KMS-11 (cell line): ENCODE results near the gene AP1M2.

Source experiments
- H2AFZ ChIP-seq: fragments of 200-600 bp; sonication (generic); 2 replicates; pipeline ENCODE4 v1.6.1; 2016; ENCODE audit warnings: antibody characterized with exemption, mixed run types, low read depth
- H3K27ac ChIP-seq: fragments of 200-600 bp; sonication (generic); 2 replicates; pipeline ENCODE4 v1.6.1; 2016; ENCODE audit warnings: mild to moderate bottlenecking, mixed run types
- H3K27me3 ChIP-seq: fragments of 200-600 bp; sonication (generic); 2 replicates; pipeline ENCODE4 v1.6.1; 2017; ENCODE audit warnings: mild to moderate bottlenecking, low read depth, mixed run types, moderate library complexity; ENCODE audit not compliant: insufficient read depth
- H3K36me3 ChIP-seq: fragments of 200-600 bp; sonication (generic); 2 replicates; pipeline ENCODE4 v1.6.1; 2017; ENCODE audit warnings: mild to moderate bottlenecking, mixed run types; ENCODE audit not compliant: insufficient read depth
- H3K4me1 ChIP-seq: fragments of 200-600 bp; sonication (generic); 2 replicates; pipeline ENCODE4 v1.6.1; 2016; ENCODE audit warnings: mild to moderate bottlenecking, low read depth, mixed run types; ENCODE audit not compliant: poor library complexity, severe bottlenecking
- H3K4me2 ChIP-seq: fragments of 200-600 bp; sonication (generic); 2 replicates; pipeline ENCODE4 v1.7.0; 2016; ENCODE audit warnings: mild to moderate bottlenecking, mixed run types
- H3K4me3 ChIP-seq: fragments of 200-600 bp; sonication (generic); IDR thresholded peaks from 2 replicates; pipeline ENCODE4 v1.6.1; 2017; ENCODE audit warnings: low read depth, low read length, mixed read lengths; ENCODE audit not compliant: insufficient read depth
- H3K79me2 ChIP-seq: fragments of 200-600 bp; sonication (generic); 2 replicates; pipeline ENCODE4 v1.6.1; 2016; ENCODE audit warnings: low read depth, mixed run types; ENCODE audit not compliant: insufficient read depth
- H3K9ac ChIP-seq: fragments of 200-600 bp; sonication (generic); 2 replicates; pipeline ENCODE4 v1.6.1; 2016; ENCODE audit warnings: mild to moderate bottlenecking, mixed run types
- H4K20me1 ChIP-seq: fragments of 200-600 bp; sonication (generic); 2 replicates; pipeline ENCODE4 v1.6.1; 2016; ENCODE audit warnings: mild to moderate bottlenecking, mixed run types; ENCODE audit not compliant: insufficient read depth
- CTCF ChIP-seq: fragments of 200-600 bp; sonication (generic); conservative IDR thresholded peaks from 2 replicates; pipeline ENCODE4 v1.6.1; 2017; ENCODE audit warnings: low read depth, mild to moderate bottlenecking, antibody characterized with exemption, low read length, moderate library complexity, mixed read lengths

Gene AP1M2

GRCh38 chr19:10621966-10622365, 34.9 kb upstream of the AP1M2 start:
- H4K20me1 ChIP-seq, result no peaks in the 10 kb centered on the region
- no peak overlapping the region for H3K9ac ChIP-seq

GRCh38 chr19:10620786-10621185, 33.7 kb upstream of the AP1M2 start:
- peaks cover 12% of the 10 kb centered on the region for H3K4me1 ChIP-seq
- H3K4me2 ChIP-seq, result no peak overlapping the region
- H2AFZ ChIP-seq, result no peak overlapping the region
- H3K9ac ChIP-seq, result no peak overlapping the region
- no peak overlapping the region for H3K27ac ChIP-seq
- H3K4me3 ChIP-seq, result no peak overlapping the region
- no peaks in the 10 kb centered on the region for H4K20me1 ChIP-seq
- no peak for TF ChIP-seq CTCF
- H3K79me2 ChIP-seq, result no peaks in the 10 kb centered on the region
- H3K27me3 ChIP-seq, result no peaks in the 10 kb centered on the region
- no peaks in the 10 kb centered on the region for H3K36me3 ChIP-seq

More at GRCh38 chr19:10621966-10622365, 34.9 kb upstream of the AP1M2 start:
- Histone ChIP-seq H3K4me2 (no peak overlapping the region), H3K27me3 (no peaks in the 10 kb centered on the region), H2AFZ (no peak overlapping the region), H3K4me3 (no peak overlapping the region), H3K27ac (no peak overlapping the region), H3K79me2 (no peaks in the 10 kb centered on the region), H3K36me3 (no peaks in the 10 kb centered on the region), H3K4me1 (peaks cover 12% of the 10 kb centered on the region)
- TF ChIP-seq CTCF, result no peak

GRCh38 chr19:10618846-10619245, 31.7 kb upstream of the AP1M2 start:
- no peak for TF ChIP-seq CTCF
- no peak overlapping the region for H3K4me2 ChIP-seq
- no peaks in the 10 kb centered on the region for H3K4me1 ChIP-seq
- no peaks in the 10 kb centered on the region for H4K20me1 ChIP-seq
- no peak overlapping the region for H3K27ac ChIP-seq
- H3K4me3 ChIP-seq, result no peak overlapping the region
- H3K79me2 ChIP-seq, result no peaks in the 10 kb centered on the region
- no peak overlapping the region for H2AFZ ChIP-seq
- H3K9ac ChIP-seq, result no peak overlapping the region
- no peaks in the 10 kb centered on the region for H3K36me3 ChIP-seq
- no peaks in the 10 kb centered on the region for H3K27me3 ChIP-seq

- no peak overlapping the region for H2AFZ ChIP-seq
- H3K9ac ChIP-seq, result no peak overlapping the region
Observed at GRCh38 chr19:10617409-10618121, 30.5 kb upstream of the AP1M2 start.

More at GRCh38 chr19:10617409-10618121, 30.5 kb upstream of the AP1M2 start:
- Histone ChIP-seq H3K79me2 (no peaks in the 10 kb centered on the region), H3K4me1 (no peaks in the 10 kb centered on the region), H4K20me1 (no peaks in the 10 kb centered on the region), H3K27me3 (no peaks in the 10 kb centered on the region), H3K4me3 (no peak overlapping the region), H3K36me3 (no peaks in the 10 kb centered on the region), H3K27ac (no peak overlapping the region), H3K4me2 (no peak overlapping the region)
- TF ChIP-seq CTCF, result no peak
